HepG2 (cell line): Measurements from ENCODE around the gene SLC12A5. TPM values are rescaled to one million over a fixed set of nuclear protein-coding genes. Genes with fewer than 3 reads are reported as not detected.

ENCODE experiments used
- CBX5 ChIP-seq: sonication (generic); formaldehyde crosslinking; IDR thresholded peaks from 2 replicates; pipeline ENCODE4 v1.4.0; 2020; ENCODE audit warnings: missing genetic modification reagents, borderline replicate concordance
- FOSL2 ChIP-seq: sonication (generic); formaldehyde crosslinking; IDR thresholded peaks from 2 replicates; pipeline ENCODE4 v1.4.0; 2020; ENCODE audit warnings: missing genetic modification reagents
- GTF2F1 ChIP-seq: fragments of 150-350 bp; IDR thresholded peaks from 2 replicates; pipeline ENCODE4 v1.6.1; 2014; ENCODE audit warnings: low read length
- IRX3 ChIP-seq: sonication (generic); formaldehyde crosslinking; IDR thresholded peaks from 2 replicates; pipeline ENCODE4 v1.8.1; 2023; ENCODE audit warnings: mild to moderate bottlenecking, low read depth, missing genetic modification reagents, borderline replicate concordance
- MEIS2 ChIP-seq: sonication (generic); formaldehyde crosslinking; IDR thresholded peaks from 2 replicates; pipeline ENCODE4 v1.9.0; 2021; ENCODE audit warnings: mild to moderate bottlenecking, missing genetic modification reagents
- TARDBP ChIP-seq: sonication (generic); formaldehyde crosslinking; IDR thresholded peaks from 2 replicates; pipeline ENCODE4 v1.8.0; 2022; ENCODE audit warnings: mild to moderate bottlenecking, missing genetic modification reagents
- TP53 ChIP-seq: sonication (generic); formaldehyde crosslinking; conservative IDR thresholded peaks from 2 replicates; pipeline ENCODE4 v1.4.0; 2020; ENCODE audit warnings: missing genetic modification reagents
- ZBTB3 ChIP-seq: sonication (generic); formaldehyde crosslinking; IDR thresholded peaks from 2 replicates; pipeline ENCODE4 v1.4.0; 2020; ENCODE audit warnings: low read depth, mild to moderate bottlenecking, moderate library complexity, missing genetic modification reagents, borderline replicate concordance
- ZFP41 ChIP-seq: sonication (generic); formaldehyde crosslinking; IDR thresholded peaks from 2 replicates; pipeline ENCODE4 v1.4.0; 2020; ENCODE audit warnings: mild to moderate bottlenecking, missing genetic modification reagents, borderline replicate concordance
- ZMYM3 ChIP-seq: sonication (generic); formaldehyde crosslinking; IDR thresholded peaks from 2 replicates; pipeline ENCODE4 v1.5.1; 2020; ENCODE audit warnings: mild to moderate bottlenecking, missing genetic modification reagents
- ZNF160 ChIP-seq: sonication (generic); formaldehyde crosslinking; IDR thresholded peaks from 2 replicates; pipeline ENCODE4 v1.8.0; 2022; ENCODE audit warnings: mild to moderate bottlenecking, inconsistent platforms, missing genetic modification reagents
- ZNF224 ChIP-seq: sonication (generic); formaldehyde crosslinking; IDR thresholded peaks from 2 replicates; pipeline ENCODE4 v1.5.0; 2020; ENCODE audit warnings: mild to moderate bottlenecking, missing genetic modification reagents
- ZNF674 ChIP-seq: sonication (generic); formaldehyde crosslinking; IDR thresholded peaks from 2 replicates; pipeline ENCODE4 v1.5.0; 2020; ENCODE audit warnings: low read depth, mild to moderate bottlenecking, missing genetic modification reagents
- ZZZ3 ChIP-seq: sonication (generic); formaldehyde crosslinking; IDR thresholded peaks from 2 replicates; pipeline ENCODE4 v1.4.0; 2020; ENCODE audit warnings: missing genetic modification reagents, mild to moderate bottlenecking, borderline replicate concordance
- polyA plus RNA-seq, 8 experiments: library from polyadenylated mRNA; depleted of rRNA in 3 of 8; stranded (reverse) in 7 of 8; unstranded in 1 of 8; fragments of >200 nt; fragmentation: Illumina TruSeq in 4 of 8; extraction: Trizol in 4 of 8; gene quantifications; 2 replicates each; pipeline versions ENCODE4 v1.2.1 to v1.2.3, GENCODE V29; 2011 to 2016; ENCODE audit warnings: low read depth in 4 of 8, missing spikeins in 1 of 8, mixed read lengths in 1 of 8; ENCODE audit not compliant: insufficient read depth in 1 of 8
- total RNA-seq, 5 experiments: library from RNA; depleted of rRNA; stranded (reverse); fragments of >200 nt; fragmentation: Illumina TruSeq; extraction: Trizol; gene quantifications; 2 replicates each; pipeline ENCODE4 v1.2.3, GENCODE V29; 2016; ENCODE audit warnings: low read depth in 1 of 5
- TF ChIP-seq, protein P1 (sequence below): sonication (generic); formaldehyde crosslinking; IDR thresholded peaks from 2 replicates; pipeline ENCODE4 v1.4.0; 2020; ENCODE audit warnings: missing genetic modification reagents, borderline replicate concordance
- TF ChIP-seq, protein P2 (sequence below): fragments of 450-650 bp; IDR thresholded peaks from 2 replicates; pipeline ENCODE4 v1.6.1; 2017; ENCODE audit warnings: mild to moderate bottlenecking
- TF ChIP-seq, protein P3 (sequence below): sonication (generic); formaldehyde crosslinking; IDR thresholded peaks from 2 replicates; pipeline ENCODE4 v1.5.1; 2020; ENCODE audit warnings: mild to moderate bottlenecking, missing genetic modification reagents, moderate library complexity

Gene SLC12A5
- total and polyA plus RNA-seq, 2 of the 13 experiments (the other 11 are each of a cell fraction or from before 2014, with no cell fraction given) = 4.3 to 5.4 TPM

DNA sequence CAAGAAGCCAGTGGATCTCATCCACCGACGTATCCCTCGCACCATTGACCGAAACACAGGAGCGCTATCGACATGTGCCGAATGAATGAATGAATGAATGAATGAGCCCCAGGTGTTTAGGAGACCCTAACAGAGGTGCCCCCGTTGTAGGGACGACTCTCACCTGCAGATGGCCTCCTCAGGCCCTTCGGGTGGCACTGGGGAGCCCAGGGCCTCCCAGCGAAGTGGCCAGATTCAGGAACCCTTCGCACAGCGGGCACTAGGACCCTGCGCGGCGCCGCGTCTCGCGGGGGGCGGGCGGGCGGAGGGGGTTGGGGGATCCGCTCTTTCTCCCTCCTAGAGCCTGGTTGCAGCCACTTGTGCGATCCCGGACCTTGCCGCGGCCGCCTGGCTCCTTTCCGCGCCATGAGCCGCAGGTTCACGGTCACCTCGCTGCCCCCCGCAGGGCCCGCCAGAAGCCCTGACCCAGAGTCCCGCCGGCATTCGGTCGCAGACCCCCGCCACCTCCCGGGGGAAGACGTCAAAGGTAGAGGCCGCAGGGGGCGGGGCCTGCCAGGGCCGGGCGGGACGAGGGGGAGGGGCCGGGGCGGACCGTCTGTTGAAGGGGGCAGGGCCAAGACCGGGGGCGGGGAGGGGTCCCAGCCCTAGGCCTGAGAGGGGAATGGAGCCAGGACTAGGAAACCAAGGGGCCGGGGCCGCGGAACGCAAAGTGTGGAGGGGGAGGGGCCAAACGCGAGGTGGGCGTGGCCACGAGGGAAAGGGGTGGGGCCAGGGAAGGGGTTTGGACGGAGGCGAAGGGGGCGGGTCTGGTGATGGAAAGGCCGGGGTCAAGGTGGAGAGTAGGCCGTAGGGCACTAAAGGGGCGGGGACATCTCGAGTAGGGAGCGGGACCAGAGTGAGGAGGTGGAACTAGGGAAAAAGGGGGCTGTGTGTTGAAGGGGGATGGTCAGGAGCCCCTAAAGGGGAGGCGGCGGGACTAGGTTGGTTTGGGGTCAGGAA is 7.4 kb upstream of the SLC12A5 start (continued):
- no peak; the same call in 1 of the 2 replicates for TF ChIP-seq ZZZ3 (CRISPR knock-in tag)
- 0 out of 2 replicates have a peak, but pooled peaks have one; percentile 20 for TF ChIP-seq ZFP41 (CRISPR knock-in tag)
- 0 out of 2 replicates have a peak, but pooled peaks have one; percentile 38 for TF ChIP-seq ZNF224 (CRISPR knock-in tag)
- TF ChIP-seq ZMYM3 (CRISPR knock-in tag) = peak; percentile 98
- no peak for TF ChIP-seq ZBTB3
- no peak for TF ChIP-seq ZNF674 (CRISPR knock-in tag)
- TF ChIP-seq ZNF160 = no peak
- TF ChIP-seq GTF2F1 = no peak
- TF ChIP-seq, protein P1, sequence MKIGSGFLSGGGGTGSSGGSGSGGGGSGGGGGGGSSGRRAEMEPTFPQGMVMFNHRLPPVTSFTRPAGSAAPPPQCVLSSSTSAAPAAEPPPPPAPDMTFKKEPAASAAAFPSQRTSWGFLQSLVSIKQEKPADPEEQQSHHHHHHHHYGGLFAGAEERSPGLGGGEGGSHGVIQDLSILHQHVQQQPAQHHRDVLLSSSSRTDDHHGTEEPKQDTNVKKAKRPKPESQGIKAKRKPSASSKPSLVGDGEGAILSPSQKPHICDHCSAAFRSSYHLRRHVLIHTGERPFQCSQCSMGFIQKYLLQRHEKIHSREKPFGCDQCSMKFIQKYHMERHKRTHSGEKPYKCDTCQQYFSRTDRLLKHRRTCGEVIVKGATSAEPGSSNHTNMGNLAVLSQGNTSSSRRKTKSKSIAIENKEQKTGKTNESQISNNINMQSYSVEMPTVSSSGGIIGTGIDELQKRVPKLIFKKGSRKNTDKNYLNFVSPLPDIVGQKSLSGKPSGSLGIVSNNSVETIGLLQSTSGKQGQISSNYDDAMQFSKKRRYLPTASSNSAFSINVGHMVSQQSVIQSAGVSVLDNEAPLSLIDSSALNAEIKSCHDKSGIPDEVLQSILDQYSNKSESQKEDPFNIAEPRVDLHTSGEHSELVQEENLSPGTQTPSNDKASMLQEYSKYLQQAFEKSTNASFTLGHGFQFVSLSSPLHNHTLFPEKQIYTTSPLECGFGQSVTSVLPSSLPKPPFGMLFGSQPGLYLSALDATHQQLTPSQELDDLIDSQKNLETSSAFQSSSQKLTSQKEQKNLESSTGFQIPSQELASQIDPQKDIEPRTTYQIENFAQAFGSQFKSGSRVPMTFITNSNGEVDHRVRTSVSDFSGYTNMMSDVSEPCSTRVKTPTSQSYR (CRISPR knock-in tag) = peak; percentile 83
- TF ChIP-seq MEIS2 (CRISPR knock-in tag) = no peak; the same call in 1 of the 2 replicates
- TF ChIP-seq IRX3 = no peak; the same call in 1 of the 2 replicates
- TF ChIP-seq, protein P2, sequence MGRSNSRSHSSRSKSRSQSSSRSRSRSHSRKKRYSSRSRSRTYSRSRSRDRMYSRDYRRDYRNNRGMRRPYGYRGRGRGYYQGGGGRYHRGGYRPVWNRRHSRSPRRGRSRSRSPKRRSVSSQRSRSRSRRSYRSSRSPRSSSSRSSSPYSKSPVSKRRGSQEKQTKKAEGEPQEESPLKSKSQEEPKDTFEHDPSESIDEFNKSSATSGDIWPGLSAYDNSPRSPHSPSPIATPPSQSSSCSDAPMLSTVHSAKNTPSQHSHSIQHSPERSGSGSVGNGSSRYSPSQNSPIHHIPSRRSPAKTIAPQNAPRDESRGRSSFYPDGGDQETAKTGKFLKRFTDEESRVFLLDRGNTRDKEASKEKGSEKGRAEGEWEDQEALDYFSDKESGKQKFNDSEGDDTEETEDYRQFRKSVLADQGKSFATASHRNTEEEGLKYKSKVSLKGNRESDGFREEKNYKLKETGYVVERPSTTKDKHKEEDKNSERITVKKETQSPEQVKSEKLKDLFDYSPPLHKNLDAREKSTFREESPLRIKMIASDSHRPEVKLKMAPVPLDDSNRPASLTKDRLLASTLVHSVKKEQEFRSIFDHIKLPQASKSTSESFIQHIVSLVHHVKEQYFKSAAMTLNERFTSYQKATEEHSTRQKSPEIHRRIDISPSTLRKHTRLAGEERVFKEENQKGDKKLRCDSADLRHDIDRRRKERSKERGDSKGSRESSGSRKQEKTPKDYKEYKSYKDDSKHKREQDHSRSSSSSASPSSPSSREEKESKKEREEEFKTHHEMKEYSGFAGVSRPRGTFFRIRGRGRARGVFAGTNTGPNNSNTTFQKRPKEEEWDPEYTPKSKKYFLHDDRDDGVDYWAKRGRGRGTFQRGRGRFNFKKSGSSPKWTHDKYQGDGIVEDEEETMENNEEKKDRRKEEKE = no peak
- TF ChIP-seq TARDBP (CRISPR knock-in tag) = no peak
- TF ChIP-seq, protein P3, sequence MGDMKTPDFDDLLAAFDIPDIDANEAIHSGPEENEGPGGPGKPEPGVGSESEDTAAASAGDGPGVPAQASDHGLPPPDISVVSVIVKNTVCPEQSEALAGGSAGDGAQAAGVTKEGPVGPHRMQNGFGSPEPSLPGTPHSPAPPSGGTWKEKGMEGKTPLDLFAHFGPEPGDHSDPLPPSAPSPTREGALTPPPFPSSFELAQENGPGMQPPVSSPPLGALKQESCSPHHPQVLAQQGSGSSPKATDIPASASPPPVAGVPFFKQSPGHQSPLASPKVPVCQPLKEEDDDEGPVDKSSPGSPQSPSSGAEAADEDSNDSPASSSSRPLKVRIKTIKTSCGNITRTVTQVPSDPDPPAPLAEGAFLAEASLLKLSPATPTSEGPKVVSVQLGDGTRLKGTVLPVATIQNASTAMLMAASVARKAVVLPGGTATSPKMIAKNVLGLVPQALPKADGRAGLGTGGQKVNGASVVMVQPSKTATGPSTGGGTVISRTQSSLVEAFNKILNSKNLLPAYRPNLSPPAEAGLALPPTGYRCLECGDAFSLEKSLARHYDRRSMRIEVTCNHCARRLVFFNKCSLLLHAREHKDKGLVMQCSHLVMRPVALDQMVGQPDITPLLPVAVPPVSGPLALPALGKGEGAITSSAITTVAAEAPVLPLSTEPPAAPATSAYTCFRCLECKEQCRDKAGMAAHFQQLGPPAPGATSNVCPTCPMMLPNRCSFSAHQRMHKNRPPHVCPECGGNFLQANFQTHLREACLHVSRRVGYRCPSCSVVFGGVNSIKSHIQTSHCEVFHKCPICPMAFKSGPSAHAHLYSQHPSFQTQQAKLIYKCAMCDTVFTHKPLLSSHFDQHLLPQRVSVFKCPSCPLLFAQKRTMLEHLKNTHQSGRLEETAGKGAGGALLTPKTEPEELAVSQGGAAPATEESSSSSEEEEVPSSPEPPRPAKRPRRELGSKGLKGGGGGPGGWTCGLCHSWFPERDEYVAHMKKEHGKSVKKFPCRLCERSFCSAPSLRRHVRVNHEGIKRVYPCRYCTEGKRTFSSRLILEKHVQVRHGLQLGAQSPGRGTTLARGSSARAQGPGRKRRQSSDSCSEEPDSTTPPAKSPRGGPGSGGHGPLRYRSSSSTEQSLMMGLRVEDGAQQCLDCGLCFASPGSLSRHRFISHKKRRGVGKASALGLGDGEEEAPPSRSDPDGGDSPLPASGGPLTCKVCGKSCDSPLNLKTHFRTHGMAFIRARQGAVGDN = peak; percentile 68
- no peak for TF ChIP-seq TP53 (CRISPR knock-in tag)
- TF ChIP-seq FOSL2 (CRISPR knock-in tag) = no peak
- peak; percentile 23; the same call in 1 of the 2 replicates for TF ChIP-seq CBX5 (CRISPR knock-in tag)
